Measurements from ENCODE around the gene NQO1. TPM values are rescaled to one million over a fixed set of nuclear protein-coding genes. Genes with fewer than 3 reads are reported as not detected.

The NQO1 gene
- total and polyA plus RNA-seq, 9 of the 15 experiments (the other 6 are each of a cell fraction or from before 2014, with no cell fraction given): 96.7 to 198 (median 122) TPM

DNA sequence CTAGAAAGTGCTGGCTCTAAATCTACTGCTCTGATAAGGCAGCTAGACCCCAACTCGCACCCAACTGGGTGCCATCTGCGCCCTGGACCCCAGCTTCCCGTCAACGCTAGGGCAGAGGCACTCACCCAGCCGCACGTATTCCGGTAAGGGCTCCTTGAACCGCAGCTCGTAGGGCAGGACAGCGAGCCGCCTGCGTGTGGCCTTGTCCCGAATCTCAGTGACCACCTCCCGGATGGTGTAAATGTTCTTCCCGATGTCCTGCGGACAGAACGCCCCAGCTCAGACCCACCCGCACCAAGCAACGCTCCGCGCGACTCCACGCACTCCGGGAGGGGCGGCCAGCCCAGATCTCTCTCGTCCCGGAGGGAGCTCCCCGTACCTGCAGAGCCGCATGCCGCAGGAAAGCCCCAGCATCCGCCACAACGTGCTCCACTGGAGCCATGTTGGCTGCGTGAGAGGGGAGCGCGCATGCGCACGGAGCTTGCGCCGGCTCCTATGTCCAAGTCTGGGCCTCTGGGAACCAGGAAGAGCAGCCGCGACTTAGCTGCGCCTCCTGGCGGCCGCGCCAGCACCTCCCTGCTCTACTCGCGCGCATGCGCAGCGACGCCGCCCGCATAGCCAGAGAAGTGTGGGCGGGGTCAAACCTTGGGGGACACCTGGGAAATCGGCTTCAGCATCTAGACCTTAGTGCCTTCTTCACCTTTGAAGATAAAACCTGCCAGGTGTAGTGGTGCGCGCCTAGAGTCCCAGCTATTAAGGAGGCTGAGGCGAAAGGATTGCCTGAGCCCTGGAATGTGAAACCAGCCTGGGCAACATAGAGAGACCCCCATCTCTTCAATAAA, 28.3 kb upstream of the NQO1 start, which contains the start of gene NOB1 (continued):
- TF ChIP-seq, protein P1, sequence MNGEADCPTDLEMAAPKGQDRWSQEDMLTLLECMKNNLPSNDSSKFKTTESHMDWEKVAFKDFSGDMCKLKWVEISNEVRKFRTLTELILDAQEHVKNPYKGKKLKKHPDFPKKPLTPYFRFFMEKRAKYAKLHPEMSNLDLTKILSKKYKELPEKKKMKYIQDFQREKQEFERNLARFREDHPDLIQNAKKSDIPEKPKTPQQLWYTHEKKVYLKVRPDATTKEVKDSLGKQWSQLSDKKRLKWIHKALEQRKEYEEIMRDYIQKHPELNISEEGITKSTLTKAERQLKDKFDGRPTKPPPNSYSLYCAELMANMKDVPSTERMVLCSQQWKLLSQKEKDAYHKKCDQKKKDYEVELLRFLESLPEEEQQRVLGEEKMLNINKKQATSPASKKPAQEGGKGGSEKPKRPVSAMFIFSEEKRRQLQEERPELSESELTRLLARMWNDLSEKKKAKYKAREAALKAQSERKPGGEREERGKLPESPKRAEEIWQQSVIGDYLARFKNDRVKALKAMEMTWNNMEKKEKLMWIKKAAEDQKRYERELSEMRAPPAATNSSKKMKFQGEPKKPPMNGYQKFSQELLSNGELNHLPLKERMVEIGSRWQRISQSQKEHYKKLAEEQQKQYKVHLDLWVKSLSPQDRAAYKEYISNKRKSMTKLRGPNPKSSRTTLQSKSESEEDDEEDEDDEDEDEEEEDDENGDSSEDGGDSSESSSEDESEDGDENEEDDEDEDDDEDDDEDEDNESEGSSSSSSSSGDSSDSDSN (IDR thresholded peaks at IDR 0.05; ENCODE audit: borderline replicate concordance in 1 of 2, low read depth in 2 of 2, low read length in 2 of 2): 0 out of 4 replicates have a peak, but pooled peaks of 1 of the 2 experiments have one; percentile 60
- peak; percentile 75; the same call in 1 of the 2 replicates for TF ChIP-seq CHCHD3 (CRISPR knock-in tag; IDR thresholded peaks at IDR 0.05)
- TF ChIP-seq ZNF24 (IDR thresholded peaks at IDR 0.05): peak; percentile 12; the same call in 1 of the 2 replicates
- TF ChIP-seq, protein P2, sequence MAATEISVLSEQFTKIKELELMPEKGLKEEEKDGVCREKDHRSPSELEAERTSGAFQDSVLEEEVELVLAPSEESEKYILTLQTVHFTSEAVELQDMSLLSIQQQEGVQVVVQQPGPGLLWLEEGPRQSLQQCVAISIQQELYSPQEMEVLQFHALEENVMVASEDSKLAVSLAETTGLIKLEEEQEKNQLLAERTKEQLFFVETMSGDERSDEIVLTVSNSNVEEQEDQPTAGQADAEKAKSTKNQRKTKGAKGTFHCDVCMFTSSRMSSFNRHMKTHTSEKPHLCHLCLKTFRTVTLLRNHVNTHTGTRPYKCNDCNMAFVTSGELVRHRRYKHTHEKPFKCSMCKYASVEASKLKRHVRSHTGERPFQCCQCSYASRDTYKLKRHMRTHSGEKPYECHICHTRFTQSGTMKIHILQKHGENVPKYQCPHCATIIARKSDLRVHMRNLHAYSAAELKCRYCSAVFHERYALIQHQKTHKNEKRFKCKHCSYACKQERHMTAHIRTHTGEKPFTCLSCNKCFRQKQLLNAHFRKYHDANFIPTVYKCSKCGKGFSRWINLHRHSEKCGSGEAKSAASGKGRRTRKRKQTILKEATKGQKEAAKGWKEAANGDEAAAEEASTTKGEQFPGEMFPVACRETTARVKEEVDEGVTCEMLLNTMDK (IDR thresholded peaks at IDR 0.05; ENCODE audit: borderline replicate concordance, insufficient read depth, low read depth, low read length, poor library complexity, severe bottlenecking): peak; percentile 92
- TF ChIP-seq ARID2 (IDR thresholded peaks at IDR 0.05): peak; percentile 52; the same call in 1 of the 2 replicates
- TF ChIP-seq ZNF444 (CRISPR knock-in tag; IDR thresholded peaks at IDR 0.05): no peak
- TF ChIP-seq TEAD1 (CRISPR knock-in tag; IDR thresholded peaks at IDR 0.05): peak in 1 of 2 experiments; percentile 81; a peak in 2 of 4 replicates
- peak; percentile 87 for TF ChIP-seq FOXP1 (CRISPR knock-in tag; IDR thresholded peaks at IDR 0.05)
- TF ChIP-seq POLR2H (tag; IDR thresholded peaks at IDR 0.05; ENCODE audit: low read depth): peak; percentile 65; the same call in 1 of the 2 replicates
- TF ChIP-seq WHSC1 (IDR thresholded peaks at IDR 0.05; ENCODE audit: low read length): no peak
- TF ChIP-seq ETV5 (CRISPR knock-in tag; IDR thresholded peaks at IDR 0.05; ENCODE audit: low read depth): peak; percentile 61; the same call in 1 of the 2 replicates
- TF ChIP-seq CTBP1 (IDR thresholded peaks at IDR 0.05; ENCODE audit: borderline replicate concordance): peak; percentile 85
- TF ChIP-seq ERF (CRISPR knock-in tag; IDR thresholded peaks at IDR 0.05): peak; percentile 83; the same call in 1 of the 2 replicates
- TF ChIP-seq, protein P3, sequence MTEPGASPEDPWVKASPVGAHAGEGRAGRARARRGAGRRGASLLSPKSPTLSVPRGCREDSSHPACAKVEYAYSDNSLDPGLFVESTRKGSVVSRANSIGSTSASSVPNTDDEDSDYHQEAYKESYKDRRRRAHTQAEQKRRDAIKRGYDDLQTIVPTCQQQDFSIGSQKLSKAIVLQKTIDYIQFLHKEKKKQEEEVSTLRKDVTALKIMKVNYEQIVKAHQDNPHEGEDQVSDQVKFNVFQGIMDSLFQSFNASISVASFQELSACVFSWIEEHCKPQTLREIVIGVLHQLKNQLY (CRISPR knock-in tag; conservative IDR thresholded peaks at IDR 0.05): no peak
- TF ChIP-seq SUPT5H (IDR thresholded peaks at IDR 0.05): peak; percentile 97
- peak; percentile 41; the same call in 1 of the 2 replicates for TF ChIP-seq BHLHE40 (IDR thresholded peaks at IDR 0.05; ENCODE audit: low read length)
- TF ChIP-seq SP1 (CRISPR knock-in tag; IDR thresholded peaks at IDR 0.05): peak; percentile 83
- TF ChIP-seq, protein P4, sequence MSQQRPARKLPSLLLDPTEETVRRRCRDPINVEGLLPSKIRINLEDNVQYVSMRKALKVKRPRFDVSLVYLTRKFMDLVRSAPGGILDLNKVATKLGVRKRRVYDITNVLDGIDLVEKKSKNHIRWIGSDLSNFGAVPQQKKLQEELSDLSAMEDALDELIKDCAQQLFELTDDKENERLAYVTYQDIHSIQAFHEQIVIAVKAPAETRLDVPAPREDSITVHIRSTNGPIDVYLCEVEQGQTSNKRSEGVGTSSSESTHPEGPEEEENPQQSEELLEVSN (IDR thresholded peaks at IDR 0.05; ENCODE audit: borderline replicate concordance in 1 of 2, extremely low read depth in 1 of 2, insufficient read depth in 1 of 2, insufficient read length in 1 of 2, low read depth in 1 of 2, low read length in 1 of 2, poor library complexity in 1 of 2, severe bottlenecking in 1 of 2): peak in 1 of 2 experiments; percentile 28
- TF ChIP-seq SMAD4 (CRISPR knock-in tag; conservative IDR thresholded peaks at IDR 0.05): peak; percentile 41; the same call in 1 of the 2 replicates
- peak; percentile 93 for TF ChIP-seq TBP (optimal IDR thresholded peaks at IDR 0.05; ENCODE audit: low read depth, low read length)

Data from K562 (cell line).